ENCODE measurements around the gene ATG12.
"Not testable (repeated sequence)": the region's sequence is repeated elsewhere in the genome, so short reads cannot be mapped to it uniquely, and the experiment has no call there.

ATG12 gene

DNA sequence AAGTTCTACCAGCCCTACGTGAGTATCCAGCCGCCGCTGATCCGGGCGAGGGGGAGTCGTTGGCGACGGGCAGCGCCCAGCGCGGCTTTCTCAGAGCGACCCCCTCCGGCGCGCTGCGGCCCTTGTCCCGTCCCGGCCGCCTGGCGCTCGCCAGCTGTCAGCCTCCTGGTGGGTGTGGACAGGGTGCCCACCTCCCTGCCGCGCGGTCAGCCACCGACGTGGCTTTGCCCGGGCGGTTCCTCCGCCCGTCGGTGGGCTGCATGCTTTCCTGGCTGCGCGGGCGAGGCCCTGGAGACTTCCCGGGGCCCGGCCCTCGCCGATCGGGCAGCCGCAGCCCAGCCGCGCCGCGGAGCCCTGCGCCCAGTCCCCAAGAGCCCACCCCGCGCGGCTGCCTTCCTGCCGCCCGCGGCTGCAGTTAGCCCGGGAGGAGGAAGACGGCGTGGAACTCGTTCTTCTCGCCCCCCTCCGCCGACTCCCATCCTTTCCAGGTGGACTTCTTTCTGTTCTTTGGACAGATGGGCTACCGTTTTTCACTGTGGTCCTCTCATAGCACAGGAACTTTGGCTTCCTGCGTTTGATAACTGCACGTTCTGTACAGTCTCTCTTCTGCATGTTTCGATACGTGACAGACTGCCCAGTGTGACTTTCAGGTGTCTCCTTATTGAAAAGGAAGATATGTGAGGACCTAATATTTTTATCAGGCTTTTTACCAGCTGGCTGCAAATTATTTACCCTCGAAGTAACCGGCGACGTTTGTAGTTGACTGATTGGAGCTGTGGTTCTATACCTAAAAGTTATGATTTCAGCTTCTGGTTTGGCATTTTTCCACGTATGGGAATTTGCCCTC is 947 bp upstream of the ATG12 start:
- peak; percentile 35 for DNase-seq (ENCODE audit: low read depth)

DNA sequence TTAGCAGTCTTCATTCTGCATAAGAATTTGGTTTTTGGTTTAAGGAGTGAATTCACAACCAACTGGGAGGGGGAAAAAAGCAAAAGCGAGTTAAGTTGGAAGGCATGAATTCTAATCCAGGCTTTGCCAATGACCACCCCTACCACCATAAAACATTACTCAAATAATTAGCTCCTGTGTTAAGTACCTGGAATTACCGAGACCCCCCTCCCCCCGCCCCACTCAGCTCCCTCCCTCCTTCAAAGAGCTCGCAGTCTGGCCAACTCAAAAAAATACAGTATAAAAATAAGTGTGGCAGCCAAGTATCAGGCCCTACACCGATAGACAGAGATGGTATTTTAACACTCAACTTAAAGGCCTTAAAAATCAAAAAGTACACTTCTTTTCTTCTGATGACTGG is 492 bp downstream of the ATG12 start:
- no peak for DNase-seq (ENCODE audit: low read depth)

DNA sequence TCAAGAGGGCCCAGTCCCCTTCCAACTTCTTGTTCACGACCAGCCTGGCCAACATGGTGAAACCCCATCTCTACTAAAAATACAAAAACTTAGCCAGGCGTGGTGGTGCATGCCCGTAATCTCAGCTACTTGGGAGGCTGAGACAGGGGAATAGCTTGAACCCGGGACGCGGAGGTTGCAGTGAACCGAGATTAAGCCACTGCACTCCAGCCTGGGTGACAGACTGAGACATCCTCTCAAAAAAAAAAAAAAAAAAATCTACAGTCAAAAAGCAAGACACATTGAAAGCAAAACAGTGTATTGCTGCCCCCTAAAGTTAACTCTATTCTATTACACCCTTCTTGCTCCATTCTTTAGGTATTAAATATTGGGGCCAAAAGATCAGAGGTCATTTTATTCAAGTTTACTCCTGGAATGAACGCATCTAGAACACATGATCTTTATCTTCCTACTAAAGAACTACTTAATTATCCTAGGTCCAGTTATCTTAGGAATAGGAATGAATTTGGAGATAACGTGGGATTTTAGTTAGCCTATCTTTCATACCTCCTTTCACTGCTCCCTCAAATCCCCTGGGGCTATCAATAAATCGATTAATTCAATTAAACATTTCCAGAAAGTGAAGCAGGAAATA is 2.4 kb downstream of the ATG12 start:
- no peak for DNase-seq (ENCODE audit: low read depth)

DNA sequence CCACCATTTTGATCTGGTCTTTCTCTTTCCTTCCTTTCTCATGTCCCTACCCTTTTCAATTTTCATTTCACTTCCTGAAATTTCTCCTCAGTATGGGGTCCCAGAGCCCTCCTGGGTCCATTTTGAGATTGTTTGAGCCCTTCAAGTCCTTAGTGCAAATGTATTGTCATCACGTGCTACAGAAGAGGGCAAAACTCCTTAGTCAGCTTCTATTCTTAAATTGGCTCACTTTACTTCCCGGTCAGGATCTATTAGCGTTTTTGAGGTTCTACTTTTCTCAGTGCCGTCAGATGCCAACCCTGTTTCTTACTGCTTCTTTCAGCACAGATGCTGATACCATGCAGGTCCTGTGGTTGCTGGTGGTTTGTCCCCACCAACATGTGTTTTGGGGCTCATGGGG is 5.9 kb downstream of the ATG12 start:
- DNase-seq (ENCODE audit: low read depth): no peak

DNA sequence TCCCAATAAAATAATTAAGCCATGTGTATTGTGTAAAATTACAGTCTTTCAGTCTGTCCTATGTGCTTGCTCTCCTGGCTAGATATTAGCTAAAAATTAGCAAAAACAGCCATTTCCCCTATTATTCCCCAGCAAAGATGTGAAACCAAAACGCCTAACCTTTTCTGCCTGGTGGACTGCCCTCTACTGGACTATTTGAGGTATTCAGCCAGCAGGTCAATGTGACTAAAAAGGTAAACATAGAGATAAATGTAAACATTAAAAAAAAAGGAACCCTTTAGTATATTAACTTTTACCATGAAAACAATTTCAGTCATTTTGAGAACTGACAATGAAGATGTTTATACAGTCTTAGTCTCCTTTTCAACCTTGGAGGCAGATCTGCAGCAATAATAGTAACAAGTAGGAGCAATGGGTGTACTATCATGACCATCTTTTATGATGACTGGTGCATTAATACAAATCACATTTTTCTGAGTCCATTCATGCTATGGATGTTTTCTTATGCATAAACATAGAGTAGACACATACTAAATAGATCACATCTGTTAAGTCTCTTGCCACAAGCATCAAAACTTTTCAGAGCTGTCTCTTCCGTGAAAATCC is 10.1 kb downstream of the ATG12 start:
- DNase-seq (ENCODE audit: low read depth): no peak

DNA sequence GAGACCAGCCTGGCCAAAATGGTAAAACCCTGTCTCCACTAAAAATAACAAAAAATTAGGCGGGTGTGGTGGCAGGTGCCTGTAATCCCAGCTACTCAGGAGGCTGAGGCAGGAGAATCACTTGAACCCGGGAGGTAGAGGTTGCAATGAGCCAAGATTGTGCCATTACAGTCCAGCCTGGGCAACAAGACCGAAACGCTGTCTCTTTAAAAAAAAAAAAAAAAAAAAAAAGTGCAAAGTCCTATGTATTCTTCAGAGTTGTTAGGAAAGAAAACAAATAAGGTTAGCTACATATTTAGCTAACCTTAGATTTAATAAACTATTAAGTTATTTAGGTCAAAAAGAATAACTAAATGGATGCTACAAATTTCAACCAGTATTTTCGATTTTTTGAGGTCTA is 11.5 kb downstream of the ATG12 start:
- DNase-seq (ENCODE audit: low read depth): no peak

DNA sequence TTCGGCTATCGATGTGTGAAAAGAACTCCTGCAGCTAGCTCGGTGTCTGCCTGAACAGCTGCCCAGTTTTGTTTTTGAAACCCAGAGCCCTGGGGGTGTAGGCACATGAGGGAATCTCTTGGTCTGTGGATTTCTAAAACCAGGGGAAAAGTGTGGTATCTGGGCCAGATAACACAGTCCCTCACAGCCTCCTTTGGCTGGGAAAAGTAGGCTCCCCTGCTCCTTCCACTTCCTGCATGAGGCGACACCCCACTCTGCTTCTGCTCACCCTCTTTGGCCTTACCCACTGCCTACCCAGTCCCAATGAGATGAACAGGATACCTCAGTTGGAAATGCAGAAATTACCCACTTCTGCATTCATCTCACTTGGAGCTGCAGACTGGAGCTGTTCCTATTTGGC is 15.4 kb downstream of the ATG12 start:
- no peak for DNase-seq (ENCODE audit: low read depth)

DNA sequence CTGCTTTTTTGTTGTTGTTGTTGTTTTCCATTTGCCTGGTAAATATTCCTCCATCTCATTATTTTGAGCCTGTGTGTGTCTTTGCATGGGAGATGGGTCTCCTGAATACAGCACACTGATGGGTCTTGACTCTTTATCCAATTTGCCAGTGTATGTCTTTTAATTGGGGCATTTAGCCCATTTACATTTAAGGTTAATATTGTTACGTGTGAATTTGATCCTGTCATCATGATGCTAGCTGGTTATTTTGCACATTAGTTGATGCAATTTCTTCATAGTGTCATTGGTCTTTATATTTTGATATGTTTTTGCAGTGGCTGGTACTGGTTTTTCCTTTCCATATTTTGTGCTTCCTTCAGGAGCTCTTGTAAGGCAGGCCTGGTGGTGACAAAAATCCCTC is 16.4 kb downstream of the ATG12 start:
- not testable (repeated sequence) for DNase-seq (ENCODE audit: low read depth)

DNA sequence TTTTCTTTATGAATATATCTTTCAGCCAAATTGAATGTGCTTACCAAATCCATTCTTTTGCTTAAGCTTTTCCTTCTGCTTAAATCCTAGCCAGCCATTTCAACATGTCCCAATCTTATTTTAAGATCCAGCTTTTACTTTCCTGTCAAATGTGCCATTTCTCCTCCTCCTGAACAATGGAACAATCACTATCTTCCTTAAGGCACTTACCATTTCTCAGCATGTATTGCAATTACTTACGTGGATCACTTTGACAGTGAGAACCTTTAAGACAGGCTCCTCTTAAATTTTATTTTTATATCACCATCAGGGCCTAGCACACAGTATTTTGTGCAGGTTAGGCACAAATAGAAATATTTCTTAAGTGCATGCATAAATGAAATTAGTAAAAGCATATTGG is 20.5 kb downstream of the ATG12 start:
- no peak for DNase-seq (ENCODE audit: low read depth)

DNA sequence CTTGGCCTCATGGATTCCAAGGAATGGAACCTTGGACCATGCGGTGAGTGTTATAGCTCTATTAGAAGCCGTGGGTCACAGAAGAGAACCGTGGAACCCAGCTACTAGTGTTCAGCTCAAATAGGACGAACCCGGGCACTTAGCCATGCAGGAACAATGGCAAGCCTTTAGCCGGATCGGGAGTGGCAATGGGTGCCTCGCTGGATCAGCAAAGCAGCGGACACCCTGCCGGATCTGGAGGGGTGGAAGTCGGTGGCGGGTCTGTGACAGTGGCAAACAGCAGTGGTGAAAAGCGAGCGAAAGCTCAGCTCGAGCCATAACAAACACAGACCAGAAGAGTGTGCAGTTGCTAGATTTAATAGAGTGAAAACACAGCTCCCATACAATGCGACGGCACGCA is 22.5 kb downstream of the ATG12 start:
- DNase-seq (ENCODE audit: low read depth): no peak

DNA sequence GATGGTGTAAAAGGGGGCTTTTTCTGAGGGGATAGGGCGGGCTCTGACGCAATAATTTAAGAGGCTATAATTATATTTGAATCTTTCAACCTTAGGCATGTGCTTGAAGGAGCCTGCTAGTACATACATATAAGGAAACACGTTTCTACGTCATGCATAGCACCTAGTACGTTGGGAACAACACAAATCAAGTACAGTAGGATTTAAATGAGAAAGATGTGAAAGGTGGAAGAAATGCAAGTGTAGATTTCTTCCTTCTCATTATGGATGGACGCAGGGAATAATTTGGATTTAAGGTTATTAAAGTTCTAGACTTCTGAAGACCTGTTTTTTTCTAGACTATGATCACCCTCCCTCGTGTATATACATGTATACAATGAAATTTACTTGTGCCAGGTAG is 24.0 kb downstream of the ATG12 start:
- no peak for DNase-seq (ENCODE audit: low read depth)

DNA sequence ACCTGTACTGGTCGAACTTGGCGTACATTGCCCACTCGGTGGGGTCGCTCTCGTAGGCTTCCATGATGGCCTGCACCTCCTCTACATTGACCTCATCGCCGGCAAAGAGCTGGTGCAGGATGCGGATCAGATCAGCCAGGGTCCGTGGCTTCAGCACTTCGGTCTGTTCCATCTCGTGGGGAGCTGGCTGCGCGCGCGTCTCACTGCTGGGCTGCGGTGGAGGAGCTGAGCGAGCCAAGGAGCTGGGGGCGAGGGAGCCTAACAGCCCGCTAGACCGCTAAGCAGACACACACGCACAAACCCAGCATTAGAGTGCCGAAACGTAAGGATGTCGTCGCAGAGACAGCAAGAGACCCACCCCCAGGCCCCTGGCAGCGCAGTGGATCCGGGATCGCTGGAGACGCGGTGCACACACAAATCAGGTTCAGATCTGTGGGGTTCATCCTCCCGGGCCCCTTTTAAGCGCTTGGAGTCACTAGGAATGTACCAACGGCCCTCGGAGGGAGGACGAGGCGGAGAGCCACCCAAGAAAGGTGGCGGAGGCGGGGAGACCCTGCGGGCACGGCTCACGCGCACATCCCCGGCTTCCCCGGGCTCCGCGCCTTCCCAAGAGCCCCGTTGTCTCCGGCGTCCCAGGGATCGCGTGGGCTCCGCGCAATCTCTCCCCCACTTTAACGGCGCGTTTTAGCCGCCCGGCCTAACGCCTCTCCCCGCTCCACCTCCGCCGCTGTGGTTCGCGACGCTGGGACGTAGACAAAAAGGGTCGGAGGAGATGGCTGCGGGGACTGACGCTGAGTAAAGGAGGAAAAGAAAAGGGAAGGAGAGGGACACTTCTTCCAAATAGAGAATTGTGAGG is 24.9 kb downstream of the ATG12 start, which contains the start of gene CDO1:
Gene CDO1, minus strand, starts transcription at position 434 of the 856 bp plus-strand sequence. Its CDS starts 262 bp downstream, at position 172.
- DNase-seq (ENCODE audit: low read depth): no peak

DNA sequence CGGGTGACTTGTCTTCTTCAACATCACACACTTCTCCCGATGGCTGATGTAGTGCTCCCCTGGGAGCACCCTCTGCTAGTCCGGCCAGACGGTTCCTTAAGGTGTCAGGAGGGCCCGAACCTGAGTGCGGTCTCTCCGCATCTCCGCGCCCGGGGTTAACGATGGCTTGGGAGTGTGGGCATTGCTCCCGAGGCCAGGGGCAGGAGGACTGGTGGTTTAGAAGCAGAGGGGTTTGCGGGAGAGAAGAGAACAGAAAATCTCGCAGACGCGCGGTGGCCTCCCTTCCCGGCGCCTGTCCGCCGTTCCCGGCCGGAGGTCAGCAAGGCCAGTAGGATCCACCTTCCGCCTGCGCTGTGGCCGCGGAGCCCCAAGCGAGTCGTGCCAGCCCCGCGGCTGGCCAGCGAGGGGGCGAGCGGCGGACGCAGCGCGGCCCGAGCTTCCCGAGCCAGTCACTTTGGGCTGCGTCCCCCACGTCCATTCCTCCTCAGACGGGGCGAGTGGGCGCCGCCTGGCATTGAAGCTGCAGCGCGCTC is 25.6 kb downstream of the ATG12 start:
- no peak for DNase-seq (ENCODE audit: low read depth)

DNA sequence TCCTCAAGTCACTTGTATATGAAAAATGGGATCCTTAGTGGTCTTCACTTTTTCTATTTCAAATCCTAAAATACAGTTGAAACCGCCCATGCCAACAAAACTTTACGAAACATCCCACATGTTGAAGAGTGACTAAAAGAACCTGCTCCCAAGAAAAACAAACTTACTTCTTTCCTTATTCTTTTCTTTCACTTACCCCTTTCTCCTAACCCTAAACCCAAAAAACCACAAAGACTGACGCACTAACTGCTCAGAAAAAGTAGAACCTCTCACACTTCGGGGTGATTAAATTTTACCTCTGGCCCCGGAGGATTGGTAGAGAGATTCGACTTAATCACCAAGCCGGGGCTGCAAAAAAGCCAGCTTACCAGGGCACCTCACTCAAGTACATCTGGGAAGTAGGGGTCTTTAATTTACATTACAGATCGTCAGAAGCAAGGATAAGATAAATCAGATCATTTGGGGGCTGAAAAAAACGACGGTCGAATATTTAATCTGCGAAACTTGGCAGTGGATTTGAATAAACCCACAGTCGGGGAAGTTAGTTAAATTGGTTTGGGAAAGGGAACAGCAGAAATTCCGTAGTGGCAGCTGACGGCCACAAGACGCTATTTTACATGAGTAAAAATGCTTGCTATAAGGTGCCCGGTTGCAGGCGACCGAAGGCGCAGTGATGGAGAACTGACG is 26.2 kb downstream of the ATG12 start:
- no peak for DNase-seq (ENCODE audit: low read depth)

DNA sequence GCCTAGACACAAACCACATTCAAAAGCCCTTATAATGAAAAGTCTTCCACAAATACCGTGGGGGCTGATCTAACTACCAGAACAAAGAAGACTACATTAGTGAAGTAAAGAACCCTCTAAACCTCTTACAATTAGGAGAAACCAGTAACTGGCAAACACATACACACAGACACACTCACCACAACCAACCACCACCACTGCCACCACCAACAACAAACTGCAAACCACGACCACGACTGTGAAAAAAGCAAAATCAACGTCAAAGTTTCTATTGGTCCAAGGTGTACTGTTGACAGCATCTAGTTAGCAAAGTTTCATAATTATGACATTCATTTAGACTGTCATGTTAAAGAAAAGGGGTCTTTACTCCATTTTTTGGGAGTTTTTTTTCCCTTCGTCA is 27.6 kb downstream of the ATG12 start:
- no peak for DNase-seq (ENCODE audit: low read depth)

DNA sequence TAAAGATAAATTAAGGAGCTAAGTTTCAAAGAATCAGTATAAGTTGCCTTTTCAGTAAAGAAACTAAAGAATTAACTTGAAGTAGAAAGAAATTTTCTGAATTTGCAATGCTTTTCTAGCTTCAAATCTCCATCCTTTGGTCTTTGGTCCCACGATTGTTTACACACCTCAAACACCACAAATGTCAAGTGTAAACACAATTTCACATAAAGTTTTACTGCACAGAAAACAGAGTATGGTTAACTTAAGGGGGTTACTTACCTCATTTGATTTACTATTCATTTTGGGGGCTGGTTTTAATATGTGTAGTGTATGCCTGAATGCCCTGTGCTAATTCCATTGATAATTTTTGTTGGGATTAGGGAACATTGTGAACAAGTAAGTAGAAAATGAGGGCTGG is 29.0 kb downstream of the ATG12 start:
- no peak for DNase-seq (ENCODE audit: low read depth)

DNA sequence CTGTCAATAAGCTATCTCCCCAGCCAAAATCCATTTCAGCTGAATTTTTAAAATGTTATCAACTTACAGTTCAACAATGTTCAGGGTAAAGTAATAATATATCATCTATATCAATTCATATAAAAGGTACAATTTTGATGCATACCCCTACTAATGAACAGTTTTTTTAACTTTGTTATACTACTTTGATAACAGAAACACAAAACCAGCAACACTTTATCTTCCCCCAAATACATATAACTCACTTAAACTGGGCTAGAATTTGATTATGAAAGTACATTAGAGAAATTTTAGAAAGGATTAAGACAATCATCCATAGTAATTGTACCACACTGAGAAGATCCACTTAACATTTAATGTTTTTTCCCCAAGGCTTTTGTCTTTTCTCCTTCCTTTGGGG is 30.0 kb downstream of the ATG12 start:
- no peak for DNase-seq (ENCODE audit: low read depth)

DNA sequence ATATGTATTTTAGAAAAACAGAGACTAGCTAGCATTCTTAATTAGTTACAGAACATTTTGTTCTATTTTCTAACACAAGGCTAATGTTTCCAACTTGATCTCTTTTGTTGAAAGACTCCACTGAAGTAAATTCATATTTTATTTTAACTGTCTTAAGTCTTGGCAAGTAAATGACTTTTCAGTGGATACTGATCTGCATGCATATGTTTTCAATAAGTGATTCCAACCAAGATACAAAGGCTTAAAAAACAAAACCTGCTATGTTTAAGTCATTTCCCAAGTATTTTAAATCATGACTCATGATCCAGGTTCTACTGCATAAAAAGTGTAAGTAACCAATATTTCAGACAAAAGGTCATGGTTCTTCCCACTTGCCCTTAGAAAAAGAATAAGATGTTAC is 30.6 kb downstream of the ATG12 start:
- DNase-seq (ENCODE audit: low read depth): peak; percentile 24

DNA sequence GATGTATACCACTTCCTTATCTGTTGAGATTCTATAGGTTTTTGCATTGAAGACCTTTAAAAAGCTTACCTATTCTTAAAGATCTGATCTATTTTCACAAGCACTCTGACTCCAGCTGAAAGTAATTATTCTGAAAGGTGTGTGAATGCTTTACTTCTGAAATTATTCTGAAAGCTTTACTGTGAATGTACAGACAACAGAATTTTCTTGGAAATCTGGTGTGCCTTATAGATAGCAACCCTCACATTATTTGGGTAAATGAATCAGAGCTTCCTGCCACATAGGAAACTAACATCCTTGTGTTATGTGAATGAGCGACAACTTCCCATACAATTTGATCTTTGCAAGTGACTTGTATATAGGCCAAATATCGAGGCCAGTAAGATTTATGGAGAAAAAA is 31.4 kb downstream of the ATG12 start:
- no peak for DNase-seq (ENCODE audit: low read depth)

DNA sequence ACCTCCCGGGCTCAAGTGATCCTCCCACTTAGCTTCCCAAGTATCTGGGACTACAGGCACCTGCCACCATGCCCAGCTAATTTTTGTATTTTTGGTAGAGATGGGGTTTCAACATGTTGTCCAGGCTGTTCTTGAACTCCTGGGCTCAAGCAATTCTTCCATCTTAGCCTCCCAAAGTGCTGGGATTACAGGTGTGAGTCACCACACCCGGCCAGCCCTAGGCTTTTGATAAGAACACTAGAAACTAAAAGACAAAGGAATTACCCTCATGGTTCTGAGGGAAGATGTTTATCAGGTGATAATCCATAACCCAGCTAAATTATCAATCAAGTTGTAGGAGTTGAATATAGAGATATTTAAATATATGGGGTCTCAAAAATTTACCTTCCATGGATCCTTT is 33.3 kb downstream of the ATG12 start:
- DNase-seq (ENCODE audit: low read depth): not testable (repeated sequence)

DNA sequence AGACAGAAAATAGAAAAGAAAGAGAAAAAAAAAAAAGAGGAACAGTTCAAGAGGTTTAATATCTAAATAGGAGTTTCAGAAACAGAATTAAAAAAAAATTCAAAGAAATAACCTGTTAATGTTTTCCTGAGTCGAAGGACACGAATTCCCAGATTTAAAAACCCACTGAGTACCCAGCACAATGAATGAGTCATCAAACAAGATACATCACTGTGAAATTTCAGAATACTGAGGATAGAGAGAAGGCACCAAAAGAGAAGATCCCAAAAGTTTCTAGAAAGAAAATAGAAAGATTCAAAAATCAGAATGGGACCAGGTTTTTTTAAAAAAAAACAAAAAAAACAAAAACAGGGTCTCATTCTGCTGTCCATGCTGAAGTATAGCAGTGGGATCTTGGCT is 33.7 kb downstream of the ATG12 start:
- DNase-seq (ENCODE audit: low read depth): no peak

Data from GM04504 (cell line).